ENCODE data around the gene PIEZO1. TPM values are rescaled to one million over a fixed set of nuclear protein-coding genes. Genes with fewer than 3 reads are reported as not detected.

PIEZO1 gene
- total and polyA plus RNA-seq, 2 donors from 2014 or later: 103 to 124 TPM

- Histone ChIP-seq H3K27ac (ENCODE audit: low read depth in 2 of 2, low read length in 2 of 2) (no peak overlapping the region), H3K36me3 (ENCODE audit: control insufficient read depth in 2 of 3, insufficient read depth in 3 of 3, low read length in 3 of 3) (peaks cover 0 to 13% (median 12%) of the 10 kb centered on the region in 3 donors), H3K4me3 (ENCODE audit: low read length in 3 of 3) (no peak overlapping the region), H3K9me3 (ENCODE audit: control insufficient read depth in 2 of 3, insufficient read depth in 1 of 3, low read length in 3 of 3) (no peaks in the 10 kb centered on the region), H3K9ac (ENCODE audit: low read length in 3 of 3) (no peak overlapping the region), H3K27me3 (ENCODE audit: control insufficient read depth, insufficient read depth, low read length) (no peaks in the 10 kb centered on the region), H3K4me1 (ENCODE audit: control insufficient read depth in 2 of 3, insufficient read depth in 2 of 3, low read depth in 1 of 3, low read length in 3 of 3) (peaks cover 0 to 7% (median 0%) of the 10 kb centered on the region in 3 donors)
- DNase-seq (no peak), FAIRE-seq (no peak)
- TF ChIP-seq, protein P1, sequence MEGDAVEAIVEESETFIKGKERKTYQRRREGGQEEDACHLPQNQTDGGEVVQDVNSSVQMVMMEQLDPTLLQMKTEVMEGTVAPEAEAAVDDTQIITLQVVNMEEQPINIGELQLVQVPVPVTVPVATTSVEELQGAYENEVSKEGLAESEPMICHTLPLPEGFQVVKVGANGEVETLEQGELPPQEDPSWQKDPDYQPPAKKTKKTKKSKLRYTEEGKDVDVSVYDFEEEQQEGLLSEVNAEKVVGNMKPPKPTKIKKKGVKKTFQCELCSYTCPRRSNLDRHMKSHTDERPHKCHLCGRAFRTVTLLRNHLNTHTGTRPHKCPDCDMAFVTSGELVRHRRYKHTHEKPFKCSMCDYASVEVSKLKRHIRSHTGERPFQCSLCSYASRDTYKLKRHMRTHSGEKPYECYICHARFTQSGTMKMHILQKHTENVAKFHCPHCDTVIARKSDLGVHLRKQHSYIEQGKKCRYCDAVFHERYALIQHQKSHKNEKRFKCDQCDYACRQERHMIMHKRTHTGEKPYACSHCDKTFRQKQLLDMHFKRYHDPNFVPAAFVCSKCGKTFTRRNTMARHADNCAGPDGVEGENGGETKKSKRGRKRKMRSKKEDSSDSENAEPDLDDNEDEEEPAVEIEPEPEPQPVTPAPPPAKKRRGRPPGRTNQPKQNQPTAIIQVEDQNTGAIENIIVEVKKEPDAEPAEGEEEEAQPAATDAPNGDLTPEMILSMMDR (IDR thresholded peaks at IDR 0.05; ENCODE audit: borderline replicate concordance, extremely low read depth, insufficient read depth): no peak
- intact Hi-C loops (cut with DNase I): loop anchor here (5.0 kb wide), 1 partner anchor 46 kb away; no protein-coding TSS in a partner anchor
These were observed 48.5 kb downstream of the PIEZO1 start for GRCh38 chr16:88736496-88736895.

- intact Hi-C loops (cut with DNase I): loop anchor here (5.0 kb wide), 1 partner anchor 46 kb away; no protein-coding TSS in a partner anchor
- Histone ChIP-seq H3K27ac (ENCODE audit: low read depth in 2 of 2, low read length in 2 of 2) (no peak overlapping the region), H3K27me3 (ENCODE audit: control insufficient read depth, insufficient read depth, low read length) (no peaks in the 10 kb centered on the region), H3K4me3 (ENCODE audit: low read length in 3 of 3) (no peak overlapping the region), H3K9me3 (ENCODE audit: control insufficient read depth in 2 of 3, insufficient read depth in 1 of 3, low read length in 3 of 3) (no peaks in the 10 kb centered on the region), H3K9ac (ENCODE audit: low read length in 3 of 3) (no peak overlapping the region), H3K36me3 (ENCODE audit: control insufficient read depth in 2 of 3, insufficient read depth in 3 of 3, low read length in 3 of 3) (peaks cover 0 to 16% (median 16%) of the 10 kb centered on the region in 3 donors), H3K4me1 (ENCODE audit: control insufficient read depth in 2 of 3, insufficient read depth in 2 of 3, low read depth in 1 of 3, low read length in 3 of 3) (peaks cover 0 to 7% (median 0%) of the 10 kb centered on the region in 3 donors)
- FAIRE-seq: no peak
- TF ChIP-seq, protein P1 (IDR thresholded peaks at IDR 0.05; ENCODE audit: borderline replicate concordance, extremely low read depth, insufficient read depth): no peak
- no peak for DNase-seq
These were observed 48.9 kb downstream of the PIEZO1 start for GRCh38 chr16:88736088-88736487.

- DNase-seq (no peak), FAIRE-seq (no peak)
- TF ChIP-seq, protein P1 (IDR thresholded peaks at IDR 0.05; ENCODE audit: borderline replicate concordance, extremely low read depth, insufficient read depth): no peak
- Histone ChIP-seq H3K27ac (ENCODE audit: low read depth in 2 of 2, low read length in 2 of 2) (no peak overlapping the region), H3K36me3 (ENCODE audit: control insufficient read depth in 2 of 3, insufficient read depth in 3 of 3, low read length in 3 of 3) (peaks cover 0 to 19% (median 18%) of the 10 kb centered on the region in 3 donors), H3K9me3 (ENCODE audit: control insufficient read depth in 2 of 3, insufficient read depth in 1 of 3, low read length in 3 of 3) (no peaks in the 10 kb centered on the region), H3K4me3 (ENCODE audit: low read length in 3 of 3) (no peak overlapping the region), H3K27me3 (ENCODE audit: control insufficient read depth, insufficient read depth, low read length) (no peaks in the 10 kb centered on the region), H3K9ac (ENCODE audit: low read length in 3 of 3) (no peak overlapping the region), H3K4me1 (ENCODE audit: control insufficient read depth in 2 of 3, insufficient read depth in 2 of 3, low read depth in 1 of 3, low read length in 3 of 3) (peaks cover 0 to 7% (median 0%) of the 10 kb centered on the region in 3 donors)
- intact Hi-C loops (cut with DNase I): loop anchor here (5.0 kb wide), 1 partner anchor 47 kb away; no protein-coding TSS in a partner anchor
These were observed 49.4 kb downstream of the PIEZO1 start for GRCh38 chr16:88735616-88736015.

Data from kidney (tissue), 14 donors.